Panc1 (cell line): ENCODE measurements around the gene VAPA.

Experiments
- TF ChIP-seq, protein P1 (sequence below): fragments of 450-650 bp; IDR thresholded peaks from 2 replicates; pipeline ENCODE4 v1.5.1; 2017; ENCODE audit warnings: mild to moderate bottlenecking
- TF ChIP-seq, protein P2 (sequence below), 2 experiments: IDR thresholded peaks; 2 replicates each; pipeline ENCODE4 v1.6.1; 2011 to 2012; ENCODE audit warnings: low read depth in 2 of 2, control low read depth in 1 of 2, low read length in 1 of 2, mild to moderate bottlenecking in 1 of 2, moderate library complexity in 1 of 2; ENCODE audit not compliant: insufficient read depth in 1 of 2

- TF ChIP-seq, protein P1, sequence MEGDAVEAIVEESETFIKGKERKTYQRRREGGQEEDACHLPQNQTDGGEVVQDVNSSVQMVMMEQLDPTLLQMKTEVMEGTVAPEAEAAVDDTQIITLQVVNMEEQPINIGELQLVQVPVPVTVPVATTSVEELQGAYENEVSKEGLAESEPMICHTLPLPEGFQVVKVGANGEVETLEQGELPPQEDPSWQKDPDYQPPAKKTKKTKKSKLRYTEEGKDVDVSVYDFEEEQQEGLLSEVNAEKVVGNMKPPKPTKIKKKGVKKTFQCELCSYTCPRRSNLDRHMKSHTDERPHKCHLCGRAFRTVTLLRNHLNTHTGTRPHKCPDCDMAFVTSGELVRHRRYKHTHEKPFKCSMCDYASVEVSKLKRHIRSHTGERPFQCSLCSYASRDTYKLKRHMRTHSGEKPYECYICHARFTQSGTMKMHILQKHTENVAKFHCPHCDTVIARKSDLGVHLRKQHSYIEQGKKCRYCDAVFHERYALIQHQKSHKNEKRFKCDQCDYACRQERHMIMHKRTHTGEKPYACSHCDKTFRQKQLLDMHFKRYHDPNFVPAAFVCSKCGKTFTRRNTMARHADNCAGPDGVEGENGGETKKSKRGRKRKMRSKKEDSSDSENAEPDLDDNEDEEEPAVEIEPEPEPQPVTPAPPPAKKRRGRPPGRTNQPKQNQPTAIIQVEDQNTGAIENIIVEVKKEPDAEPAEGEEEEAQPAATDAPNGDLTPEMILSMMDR, result no peak
- TF ChIP-seq, protein P2, sequence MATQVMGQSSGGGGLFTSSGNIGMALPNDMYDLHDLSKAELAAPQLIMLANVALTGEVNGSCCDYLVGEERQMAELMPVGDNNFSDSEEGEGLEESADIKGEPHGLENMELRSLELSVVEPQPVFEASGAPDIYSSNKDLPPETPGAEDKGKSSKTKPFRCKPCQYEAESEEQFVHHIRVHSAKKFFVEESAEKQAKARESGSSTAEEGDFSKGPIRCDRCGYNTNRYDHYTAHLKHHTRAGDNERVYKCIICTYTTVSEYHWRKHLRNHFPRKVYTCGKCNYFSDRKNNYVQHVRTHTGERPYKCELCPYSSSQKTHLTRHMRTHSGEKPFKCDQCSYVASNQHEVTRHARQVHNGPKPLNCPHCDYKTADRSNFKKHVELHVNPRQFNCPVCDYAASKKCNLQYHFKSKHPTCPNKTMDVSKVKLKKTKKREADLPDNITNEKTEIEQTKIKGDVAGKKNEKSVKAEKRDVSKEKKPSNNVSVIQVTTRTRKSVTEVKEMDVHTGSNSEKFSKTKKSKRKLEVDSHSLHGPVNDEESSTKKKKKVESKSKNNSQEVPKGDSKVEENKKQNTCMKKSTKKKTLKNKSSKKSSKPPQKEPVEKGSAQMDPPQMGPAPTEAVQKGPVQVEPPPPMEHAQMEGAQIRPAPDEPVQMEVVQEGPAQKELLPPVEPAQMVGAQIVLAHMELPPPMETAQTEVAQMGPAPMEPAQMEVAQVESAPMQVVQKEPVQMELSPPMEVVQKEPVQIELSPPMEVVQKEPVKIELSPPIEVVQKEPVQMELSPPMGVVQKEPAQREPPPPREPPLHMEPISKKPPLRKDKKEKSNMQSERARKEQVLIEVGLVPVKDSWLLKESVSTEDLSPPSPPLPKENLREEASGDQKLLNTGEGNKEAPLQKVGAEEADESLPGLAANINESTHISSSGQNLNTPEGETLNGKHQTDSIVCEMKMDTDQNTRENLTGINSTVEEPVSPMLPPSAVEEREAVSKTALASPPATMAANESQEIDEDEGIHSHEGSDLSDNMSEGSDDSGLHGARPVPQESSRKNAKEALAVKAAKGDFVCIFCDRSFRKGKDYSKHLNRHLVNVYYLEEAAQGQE (IDR thresholded peaks at IDR 0.05; ENCODE audit: insufficient read depth in 1 of 2, low read depth in 2 of 2, low read length in 1 of 2), result no peak
These were observed 19.3 kb upstream of the VAPA start for GRCh38 chr18:9894454-9895068.
